Calu3 (cell line): Measurements from ENCODE around the gene EMID1. TPM values are rescaled to one million over a fixed set of nuclear protein-coding genes. Genes with fewer than 3 reads are reported as not detected.

Experiments used
- BruUV-seq: library from RNA; stranded (reverse); fragments of 400-500 nt; replicated peaks from 2 replicates; lab custom pipeline; 2021; lab: Mats Ljungman, UMichigan
- CTCF ChIA-PET: fragments of 300-600 bp; sonication (Branson Sonifier 250); formaldehyde crosslinking; loops from one replicate; lab custom pipeline; 2022; ENCODE audit warnings: antibody characterized with exemption; lab: Charles Lee
- DNase-seq: peaks from one replicate; pipeline ENCODE4 v3.0.0; 2022
- H3K27ac Mint-ChIP-seq: one replicate; pipeline ENCODE4 v1.8.0; 2022; ENCODE audit warnings: mixed read lengths; ENCODE audit not compliant: unreplicated experiment
- H3K27me3 Mint-ChIP-seq: one replicate; pipeline ENCODE4 v1.8.0; 2022; ENCODE audit warnings: mixed read lengths; ENCODE audit not compliant: unreplicated experiment
- H3K36me3 Mint-ChIP-seq: one replicate; pipeline ENCODE4 v1.8.0; 2022; ENCODE audit warnings: mild to moderate bottlenecking, moderate library complexity, mixed read lengths; ENCODE audit not compliant: insufficient read depth, unreplicated experiment
- H3K4me1 Mint-ChIP-seq: one replicate; pipeline ENCODE4 v1.8.0; 2022; ENCODE audit warnings: mild to moderate bottlenecking, low read depth, mixed read lengths; ENCODE audit not compliant: unreplicated experiment
- H3K4me3 Mint-ChIP-seq: one replicate; pipeline ENCODE4 v1.8.0; 2022; ENCODE audit warnings: mild to moderate bottlenecking, low read depth, moderate library complexity, mixed read lengths; ENCODE audit not compliant: unreplicated experiment
- H3K9me3 Mint-ChIP-seq: one replicate; pipeline ENCODE4 v1.8.0; 2022; ENCODE audit warnings: low read depth, mixed read lengths; ENCODE audit not compliant: unreplicated experiment
- intact Hi-C: fragments of 100-400 bp; cut with micrococcal nuclease; formaldehyde crosslinking; loops from one replicate; pipeline ENCODE4 v1.10.0; 2022; ENCODE audit not compliant: unreplicated experiment
- total RNA-seq: library from RNA; stranded (reverse); gene quantifications from 2 replicates; pipeline ENCODE4 v1.2.3, GENCODE V29; 2022
- TF ChIP-seq, protein P1 (sequence below): fragments of 200-600 bp; IDR thresholded peaks from one replicate; pipeline ENCODE4 v1.8.0; 2022; ENCODE audit warnings: antibody characterized with exemption; ENCODE audit not compliant: unreplicated experiment

The EMID1 gene
- total RNA-seq, 1 experiment from 2014 or later = 1.1 TPM

GRCh38 chr22:29275167-29275566 is 69.5 kb downstream of the EMID1 start:
- CTCF ChIA-PET = no interaction called here
- Mint-ChIP-seq H3K27me3 (no peaks in the 10 kb centered on the region), H3K4me3 (peak overlapping the region; percentile 26), H3K4me1 (peaks cover 68% of the 10 kb centered on the region), H3K9me3 (no peaks in the 10 kb centered on the region), H3K36me3 (peaks cover 92% of the 10 kb centered on the region), H3K27ac (peak overlapping the region; percentile 45)
- intact Hi-C loops = no loop called here
- BruUV-seq = no TSS peak
- DNase-seq = no peak
- TF ChIP-seq, protein P1, sequence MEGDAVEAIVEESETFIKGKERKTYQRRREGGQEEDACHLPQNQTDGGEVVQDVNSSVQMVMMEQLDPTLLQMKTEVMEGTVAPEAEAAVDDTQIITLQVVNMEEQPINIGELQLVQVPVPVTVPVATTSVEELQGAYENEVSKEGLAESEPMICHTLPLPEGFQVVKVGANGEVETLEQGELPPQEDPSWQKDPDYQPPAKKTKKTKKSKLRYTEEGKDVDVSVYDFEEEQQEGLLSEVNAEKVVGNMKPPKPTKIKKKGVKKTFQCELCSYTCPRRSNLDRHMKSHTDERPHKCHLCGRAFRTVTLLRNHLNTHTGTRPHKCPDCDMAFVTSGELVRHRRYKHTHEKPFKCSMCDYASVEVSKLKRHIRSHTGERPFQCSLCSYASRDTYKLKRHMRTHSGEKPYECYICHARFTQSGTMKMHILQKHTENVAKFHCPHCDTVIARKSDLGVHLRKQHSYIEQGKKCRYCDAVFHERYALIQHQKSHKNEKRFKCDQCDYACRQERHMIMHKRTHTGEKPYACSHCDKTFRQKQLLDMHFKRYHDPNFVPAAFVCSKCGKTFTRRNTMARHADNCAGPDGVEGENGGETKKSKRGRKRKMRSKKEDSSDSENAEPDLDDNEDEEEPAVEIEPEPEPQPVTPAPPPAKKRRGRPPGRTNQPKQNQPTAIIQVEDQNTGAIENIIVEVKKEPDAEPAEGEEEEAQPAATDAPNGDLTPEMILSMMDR = no peak

- CTCF ChIA-PET = no interaction called here
- Mint-ChIP-seq H3K36me3 (peaks cover 92% of the 10 kb centered on the region), H3K4me3 (peak overlapping the region; percentile 49), H3K27ac (peak overlapping the region; percentile 45), H3K4me1 (peaks cover 62% of the 10 kb centered on the region), H3K9me3 (no peaks in the 10 kb centered on the region), H3K27me3 (no peaks in the 10 kb centered on the region)
- no TSS peak for BruUV-seq
- intact Hi-C loops = no loop called here
- TF ChIP-seq, protein P1 = no peak
- no peak for DNase-seq
Measured at GRCh38 chr22:29275819-29276565, 70.3 kb downstream of the EMID1 start.

DNA sequence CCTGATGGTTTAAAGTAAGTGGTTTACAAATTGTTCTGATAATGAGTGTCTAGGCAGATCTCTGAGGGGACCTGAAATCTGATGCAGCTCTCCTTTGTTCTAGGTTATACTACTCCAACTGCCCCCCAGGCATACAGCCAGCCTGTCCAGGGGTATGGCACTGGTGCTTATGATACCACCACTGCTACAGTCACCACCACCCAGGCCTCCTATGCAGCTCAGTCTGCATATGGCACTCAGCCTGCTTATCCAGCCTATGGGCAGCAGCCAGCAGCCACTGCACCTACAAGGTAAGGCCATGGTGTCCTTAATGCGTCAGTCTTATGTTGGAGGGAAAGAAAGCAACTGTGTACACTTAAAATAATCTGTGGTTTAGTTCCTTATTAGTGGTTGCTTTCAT is 72.2 kb downstream of the EMID1 start:
- Mint-ChIP-seq H3K27me3 (no peaks in the 10 kb centered on the region), H3K27ac (no peak overlapping the region), H3K4me3 (no peak overlapping the region), H3K4me1 (peaks cover 46% of the 10 kb centered on the region), H3K9me3 (no peaks in the 10 kb centered on the region), H3K36me3 (peaks cover 95% of the 10 kb centered on the region)
- CTCF ChIA-PET = no interaction called here
- intact Hi-C loops = no loop called here
- no TSS peak for BruUV-seq
- DNase-seq = no peak
- TF ChIP-seq, protein P1 = no peak

GRCh38 chr22:29284196-29284595 is 78.5 kb downstream of the EMID1 start:
- no peak overlapping the region for H3K27ac Mint-ChIP-seq
- TF ChIP-seq, protein P1 = no peak
- H3K4me3 Mint-ChIP-seq = no peak overlapping the region
- DNase-seq = no peak
- CTCF ChIA-PET = interaction anchor here (0.7 kb wide), 1 partner anchor 37 kb away, joined by 4 read pairs; no protein-coding TSS in a partner anchor
- intact Hi-C loops = no loop called here
- peaks cover 1% of the 10 kb centered on the region for H3K4me1 Mint-ChIP-seq
- no peaks in the 10 kb centered on the region for H3K27me3 Mint-ChIP-seq
- H3K9me3 Mint-ChIP-seq = no peaks in the 10 kb centered on the region
- BruUV-seq = no TSS peak
- peaks cover 99% of the 10 kb centered on the region for H3K36me3 Mint-ChIP-seq
